Osteoblast (primary cell): ENCODE measurements around the gene PITRM1. TPM values are rescaled to one million over a fixed set of nuclear protein-coding genes. Genes with fewer than 3 reads are reported as not detected.

Source experiments
- DNase-seq: peaks from one replicate; pipeline ENCODE4 v3.0.0; 2011; ENCODE audit warnings: low spot score, mixed read lengths; ENCODE audit not compliant: insufficient read length; ENCODE audit errors: missing footprints
- H2AFZ ChIP-seq: 2 replicates; pipeline ENCODE4 v1.6.0; 2011; ENCODE audit warnings: mild to moderate bottlenecking, low read length
- H3K27ac ChIP-seq: 2 replicates; pipeline ENCODE4 v1.5.1; 2011; ENCODE audit warnings: mild to moderate bottlenecking, low read depth, low read length, moderate library complexity
- H3K27me3 ChIP-seq: 2 replicates; pipeline ENCODE4 v1.6.0; 2012; ENCODE audit warnings: mild to moderate bottlenecking, control low read depth, inconsistent platforms, low read length, moderate library complexity; ENCODE audit not compliant: insufficient read depth
- H3K36me3 ChIP-seq: 2 replicates; pipeline ENCODE4 v1.5.1; 2011; ENCODE audit warnings: mild to moderate bottlenecking, low read length, control low read depth, moderate library complexity; ENCODE audit not compliant: insufficient read depth
- H3K4me1 ChIP-seq: 2 replicates; pipeline ENCODE4 v1.5.1; 2011; ENCODE audit warnings: mild to moderate bottlenecking, low read length, control low read depth, moderate library complexity; ENCODE audit not compliant: insufficient read depth
- H3K4me2 ChIP-seq: 2 replicates; pipeline ENCODE4 v1.6.0; 2011; ENCODE audit warnings: mild to moderate bottlenecking, low read length; ENCODE audit not compliant: insufficient read depth
- H3K4me3 ChIP-seq: fragments of 200-600 bp; sonication (generic); 3 replicates; pipeline ENCODE4 v1.5.1; 2012; ENCODE audit warnings: mild to moderate bottlenecking, low read length, inconsistent platforms; ENCODE audit not compliant: insufficient read depth
- H3K79me2 ChIP-seq: 2 replicates; pipeline ENCODE4 v1.6.0; 2012; ENCODE audit warnings: mild to moderate bottlenecking, low read length, control low read depth, inconsistent platforms; ENCODE audit not compliant: insufficient read depth
- H3K9me3 ChIP-seq: 2 replicates; pipeline ENCODE4 v1.5.1; 2011; ENCODE audit warnings: low read depth, low read length, control low read depth
- H4K20me1 ChIP-seq: 2 replicates; pipeline ENCODE4 v1.6.0; 2012; ENCODE audit warnings: mild to moderate bottlenecking, low read length, control low read depth; ENCODE audit not compliant: insufficient read depth
- total RNA-seq: library from RNA; depleted of rRNA; stranded (reverse); fragments of >200 nt; gene quantifications from 2 replicates; pipeline ENCODE4 v1.2.3, GENCODE V29; 2012
- TF ChIP-seq, protein P1 (sequence below): IDR thresholded peaks from 2 replicates; pipeline ENCODE4 v1.5.1; 2011; ENCODE audit warnings: mild to moderate bottlenecking, low read depth, low read length, moderate library complexity; ENCODE audit errors: extremely low read depth

Gene PITRM1
- total RNA-seq, 1 donor = 89.8 TPM

DNA sequence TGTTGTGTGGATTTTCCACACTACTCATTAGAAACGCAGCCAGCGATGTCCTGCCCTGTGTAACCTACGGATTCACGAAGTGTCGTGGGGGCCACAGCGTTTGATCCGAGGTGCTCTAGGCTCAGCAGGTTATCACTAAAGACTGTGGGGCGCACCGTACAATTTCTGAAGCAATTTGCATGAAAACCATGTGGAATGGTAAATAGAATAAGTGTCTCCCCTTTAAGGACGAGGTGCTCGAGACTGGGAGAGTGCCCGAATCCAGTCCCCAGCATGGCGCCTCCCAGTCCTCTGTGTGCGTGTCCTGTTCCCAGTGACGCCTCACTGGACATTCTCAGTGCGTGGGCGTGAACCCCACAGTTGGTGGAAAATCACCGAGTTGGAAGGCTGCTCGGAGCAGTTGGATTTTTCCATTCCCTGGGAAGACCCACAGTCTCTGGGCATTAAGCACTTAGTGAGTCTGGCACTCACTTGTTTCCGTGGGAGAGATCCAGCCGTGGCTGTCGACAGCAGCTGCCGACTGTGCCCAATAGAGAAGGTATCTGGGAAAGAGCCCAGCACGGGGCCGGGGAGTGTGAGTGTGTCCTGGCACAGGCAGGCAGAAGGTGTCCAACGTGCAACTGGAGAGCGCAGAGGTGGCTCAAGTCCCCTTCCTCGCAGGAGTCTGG, 68.2 kb downstream of the PITRM1 start:
- no peaks in the 10 kb centered on the region for H3K27me3 ChIP-seq
- no peak overlapping the region for H3K4me2 ChIP-seq
- DNase-seq = no peak
- H3K27ac ChIP-seq = no peak overlapping the region
- peaks cover 13% of the 10 kb centered on the region for H3K4me1 ChIP-seq
- no peak overlapping the region for H3K4me3 ChIP-seq
- no peak overlapping the region for H2AFZ ChIP-seq
- peaks cover 68% of the 10 kb centered on the region for H3K36me3 ChIP-seq
- no peaks in the 10 kb centered on the region for H3K9me3 ChIP-seq
- TF ChIP-seq, protein P1, sequence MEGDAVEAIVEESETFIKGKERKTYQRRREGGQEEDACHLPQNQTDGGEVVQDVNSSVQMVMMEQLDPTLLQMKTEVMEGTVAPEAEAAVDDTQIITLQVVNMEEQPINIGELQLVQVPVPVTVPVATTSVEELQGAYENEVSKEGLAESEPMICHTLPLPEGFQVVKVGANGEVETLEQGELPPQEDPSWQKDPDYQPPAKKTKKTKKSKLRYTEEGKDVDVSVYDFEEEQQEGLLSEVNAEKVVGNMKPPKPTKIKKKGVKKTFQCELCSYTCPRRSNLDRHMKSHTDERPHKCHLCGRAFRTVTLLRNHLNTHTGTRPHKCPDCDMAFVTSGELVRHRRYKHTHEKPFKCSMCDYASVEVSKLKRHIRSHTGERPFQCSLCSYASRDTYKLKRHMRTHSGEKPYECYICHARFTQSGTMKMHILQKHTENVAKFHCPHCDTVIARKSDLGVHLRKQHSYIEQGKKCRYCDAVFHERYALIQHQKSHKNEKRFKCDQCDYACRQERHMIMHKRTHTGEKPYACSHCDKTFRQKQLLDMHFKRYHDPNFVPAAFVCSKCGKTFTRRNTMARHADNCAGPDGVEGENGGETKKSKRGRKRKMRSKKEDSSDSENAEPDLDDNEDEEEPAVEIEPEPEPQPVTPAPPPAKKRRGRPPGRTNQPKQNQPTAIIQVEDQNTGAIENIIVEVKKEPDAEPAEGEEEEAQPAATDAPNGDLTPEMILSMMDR = no peak
- no peaks in the 10 kb centered on the region for H4K20me1 ChIP-seq
- H3K79me2 ChIP-seq = peaks cover 43% of the 10 kb centered on the region

DNA sequence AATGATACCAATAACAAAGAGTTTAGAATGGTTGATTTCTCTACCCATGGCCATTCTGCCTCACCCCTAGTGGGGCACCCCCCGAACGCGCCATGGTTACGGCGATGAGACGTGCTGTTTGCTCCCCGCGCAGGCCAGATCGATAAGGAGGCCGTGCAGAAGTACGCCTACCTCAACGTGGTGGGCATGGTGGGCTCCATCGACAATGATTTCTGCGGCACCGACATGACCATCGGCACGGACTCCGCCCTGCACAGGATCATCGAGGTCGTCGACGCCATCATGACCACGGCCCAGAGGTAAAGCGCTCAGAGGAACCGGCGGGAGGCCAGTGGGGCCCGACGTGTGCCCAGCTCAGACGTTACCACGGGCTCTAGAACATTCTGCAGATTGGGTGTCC, 68.9 kb downstream of the PITRM1 start:
- H3K27me3 ChIP-seq = no peaks in the 10 kb centered on the region
- peak overlapping the region; percentile 63 for H3K27ac ChIP-seq
- no peak overlapping the region for H3K4me3 ChIP-seq
- no peak for DNase-seq
- no peaks in the 10 kb centered on the region for H4K20me1 ChIP-seq
- no peak overlapping the region for H2AFZ ChIP-seq
- TF ChIP-seq, protein P1 = no peak
- peaks cover 20% of the 10 kb centered on the region for H3K4me1 ChIP-seq
- H3K79me2 ChIP-seq = peaks cover 46% of the 10 kb centered on the region
- no peak overlapping the region for H3K4me2 ChIP-seq
- H3K36me3 ChIP-seq = peaks cover 61% of the 10 kb centered on the region
- H3K9me3 ChIP-seq = no peaks in the 10 kb centered on the region

DNA sequence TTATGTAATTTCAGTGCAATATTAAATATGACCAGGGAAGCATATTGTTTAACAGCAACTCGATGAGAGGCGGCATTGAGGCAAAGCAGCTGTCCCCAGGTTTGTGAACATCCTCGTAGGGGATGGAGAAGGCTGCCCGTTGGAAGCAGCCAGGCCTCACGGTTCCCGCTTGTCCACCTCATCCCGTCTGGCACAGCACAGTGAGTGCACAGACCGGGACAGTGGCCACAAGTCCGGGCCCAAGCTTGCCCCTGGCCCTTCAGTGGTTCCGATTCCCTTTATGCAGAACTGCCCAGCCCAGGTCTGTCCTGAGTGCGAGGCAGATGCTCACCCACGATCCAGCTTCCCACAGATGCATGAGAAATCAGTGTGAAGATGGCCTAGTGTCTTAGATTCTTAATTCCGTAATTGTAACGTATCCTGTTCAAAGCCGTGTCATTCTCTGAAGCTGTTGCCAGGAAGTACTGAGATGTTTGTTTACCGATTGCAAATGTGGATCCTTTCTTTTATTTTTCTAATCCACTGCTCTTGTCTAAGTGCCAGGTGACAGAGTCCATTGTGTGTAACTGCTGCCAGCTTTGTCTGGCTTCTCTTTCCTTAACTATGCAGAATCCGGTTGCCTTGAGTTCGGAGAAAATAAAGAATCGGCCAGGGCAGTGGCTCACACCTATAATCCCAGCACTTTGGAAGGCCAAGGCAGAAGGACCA, 69.7 kb downstream of the PITRM1 start:
- H3K4me2 ChIP-seq = no peak overlapping the region
- TF ChIP-seq, protein P1 = no peak
- no peak overlapping the region for H2AFZ ChIP-seq
- no peaks in the 10 kb centered on the region for H3K9me3 ChIP-seq
- H3K36me3 ChIP-seq = peaks cover 53% of the 10 kb centered on the region
- peak overlapping the region; percentile 63 for H3K27ac ChIP-seq
- peaks cover 51% of the 10 kb centered on the region for H3K79me2 ChIP-seq
- DNase-seq = no peak
- H3K27me3 ChIP-seq = no peaks in the 10 kb centered on the region
- no peak overlapping the region for H3K4me3 ChIP-seq
- peaks cover 17% of the 10 kb centered on the region for H3K4me1 ChIP-seq
- H4K20me1 ChIP-seq = no peaks in the 10 kb centered on the region

DNA sequence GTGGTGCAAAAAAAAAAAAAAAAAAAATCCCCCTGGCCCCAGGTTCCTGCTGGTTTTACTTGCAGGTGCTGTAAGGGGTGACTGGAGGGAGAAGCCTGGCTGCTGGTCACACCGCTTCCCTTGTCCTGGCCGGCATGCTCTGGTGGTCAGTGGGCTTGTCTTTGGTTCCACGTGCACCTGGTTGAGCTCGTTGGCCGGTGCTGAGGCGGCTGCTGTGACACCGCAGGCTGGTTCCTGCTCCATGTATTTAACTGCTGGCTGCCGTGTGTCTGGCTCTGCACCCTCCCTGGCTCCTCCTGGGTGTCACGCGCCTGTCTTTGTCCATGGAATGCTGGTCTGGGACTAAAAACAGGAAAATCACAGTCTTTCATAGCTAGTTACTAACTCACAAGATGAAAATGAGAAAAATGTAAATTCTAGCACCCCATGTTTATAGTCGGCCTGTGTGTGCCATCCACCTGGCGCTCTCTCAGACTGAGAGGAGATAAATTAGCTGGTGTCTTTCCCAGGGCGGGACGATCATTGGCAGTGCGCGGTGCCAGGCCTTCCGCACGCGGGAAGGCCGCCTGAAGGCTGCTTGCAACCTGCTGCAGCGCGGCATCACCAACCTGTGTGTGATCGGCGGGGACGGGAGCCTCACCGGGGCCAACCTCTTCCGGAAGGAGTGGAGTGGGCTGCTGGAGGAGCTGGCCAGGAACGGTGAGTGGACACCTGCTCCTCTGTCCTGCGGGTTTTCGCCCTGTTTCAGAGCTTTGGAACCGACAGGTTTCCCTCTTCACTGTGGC, 71.5 kb downstream of the PITRM1 start:
- Histone ChIP-seq H3K79me2 (peaks cover 60% of the 10 kb centered on the region), H3K27me3 (no peaks in the 10 kb centered on the region), H3K4me3 (no peak overlapping the region), H3K4me2 (no peak overlapping the region), H3K4me1 (peaks cover 22% of the 10 kb centered on the region), H3K27ac (no peak overlapping the region), H3K9me3 (no peaks in the 10 kb centered on the region), H4K20me1 (no peaks in the 10 kb centered on the region), H3K36me3 (peaks cover 51% of the 10 kb centered on the region), H2AFZ (no peak overlapping the region)
- TF ChIP-seq, protein P1 = no peak
- DNase-seq = no peak
